GM23338 (cell line): ENCODE measurements around the gene NMBR. TPM values are rescaled to one million over a fixed set of nuclear protein-coding genes. Genes with fewer than 3 reads are reported as not detected.

Experiments
- ATAC-seq: fragments of 200-7000 bp; cut with Tn5 transposase; 3 replicates; pipeline ENCODE4 v1.9.1; 2020
- DNase-seq: peaks from one replicate; pipeline ENCODE4 v3.0.0-alpha.2; 2015; ENCODE audit warnings: low spot score
- H2AFZ ChIP-seq: fragments of 200-600 bp; sonication (generic); 2 replicates; pipeline ENCODE4 v1.8.0; 2016; ENCODE audit warnings: antibody characterized with exemption, mild to moderate bottlenecking, moderate library complexity
- H3F3A ChIP-seq: fragments of 200-600 bp; sonication (generic); replicated peaks from 2 replicates; pipeline ENCODE4 v1.8.0; 2017; ENCODE audit warnings: antibody characterized with exemption, mixed run types, low read depth
- H3K27ac ChIP-seq: fragments of 200-600 bp; sonication (generic); 2 replicates; pipeline ENCODE4 v1.6.1; 2016; ENCODE audit warnings: low read depth
- H3K27me3 ChIP-seq: fragments of 200-600 bp; sonication (generic); 2 replicates; pipeline ENCODE4 v1.8.0; 2016; ENCODE audit warnings: mild to moderate bottlenecking, mixed run types, moderate library complexity; ENCODE audit not compliant: insufficient read depth
- H3K36me3 ChIP-seq: fragments of 200-600 bp; sonication (generic); 2 replicates; pipeline ENCODE4 v1.8.0; 2016; ENCODE audit warnings: mild to moderate bottlenecking; ENCODE audit not compliant: insufficient read depth
- H3K4me1 ChIP-seq: fragments of 200-600 bp; sonication (generic); 2 replicates; pipeline ENCODE4 v1.8.0; 2016; ENCODE audit warnings: mild to moderate bottlenecking, moderate library complexity; ENCODE audit not compliant: insufficient read depth
- H3K4me2 ChIP-seq: fragments of 200-600 bp; sonication (generic); 2 replicates; pipeline ENCODE4 v1.7.1; 2017; ENCODE audit warnings: mixed run types
- H3K4me3 ChIP-seq: fragments of 200-600 bp; sonication (generic); 2 replicates; pipeline ENCODE4 v1.6.1; 2016; ENCODE audit warnings: mixed run types
- H3K79me2 ChIP-seq: fragments of 200-600 bp; sonication (generic); replicated peaks from 2 replicates; pipeline ENCODE4 v1.8.0; 2017; ENCODE audit warnings: mild to moderate bottlenecking; ENCODE audit not compliant: insufficient read depth
- H3K9me2 ChIP-seq: fragments of 200-600 bp; sonication (generic); 2 replicates; pipeline ENCODE4 v1.8.0; 2017; ENCODE audit not compliant: insufficient read depth
- H4K20me1 ChIP-seq: fragments of 200-600 bp; sonication (generic); replicated peaks from 2 replicates; pipeline ENCODE4 v1.8.0; 2017; ENCODE audit warnings: mild to moderate bottlenecking; ENCODE audit not compliant: insufficient read depth
- H3K27ac Mint-ChIP-seq: 2 replicates; pipeline ENCODE4 v1.8.0; 2020; ENCODE audit warnings: inconsistent platforms, mild to moderate bottlenecking, moderate library complexity, mixed read lengths
- H3K27me3 Mint-ChIP-seq: 3 replicates; pipeline ENCODE4 v1.8.0; 2022; ENCODE audit warnings: low read depth, mild to moderate bottlenecking, moderate library complexity, mixed read lengths, inconsistent platforms; ENCODE audit not compliant: insufficient read depth, poor library complexity
- H3K36me3 Mint-ChIP-seq: 3 replicates; pipeline ENCODE4 v1.8.0; 2021; ENCODE audit warnings: low read depth, mild to moderate bottlenecking, inconsistent platforms, moderate library complexity, mixed read lengths
- H3K4me1 Mint-ChIP-seq: 3 replicates; pipeline ENCODE4 v1.8.0; 2020; ENCODE audit warnings: mild to moderate bottlenecking, inconsistent platforms, mixed read lengths
- H3K4me3 Mint-ChIP-seq: 3 replicates; pipeline ENCODE4 v1.8.0; 2021; ENCODE audit warnings: moderate library complexity, mild to moderate bottlenecking, inconsistent platforms, mixed read lengths
- H3K9me3 Mint-ChIP-seq: 3 replicates; pipeline ENCODE4 v1.8.0; 2020; ENCODE audit warnings: moderate library complexity, mild to moderate bottlenecking, inconsistent platforms, mixed read lengths
- CREB1 ChIP-seq: fragments of 250-450 bp; sonication (Bioruptor Pico); IDR thresholded peaks from 2 replicates; pipeline ENCODE4 v1.5.0; 2020; ENCODE audit warnings: low read depth, mild to moderate bottlenecking, moderate library complexity
- CTCF ChIP-seq, 2 experiments: fragments of 200-600 bp in 1 of 2; sonication (generic) in 1 of 2; conservative IDR thresholded peaks; 2 replicates each; pipeline versions ENCODE4 v1.5.1 to v1.6.1; 2016 to 2017; ENCODE audit warnings: antibody characterized with exemption in 2 of 2, low read depth in 2 of 2, mild to moderate bottlenecking in 2 of 2, moderate library complexity in 1 of 2
- ETS1 ChIP-seq: IDR thresholded peaks from 2 replicates; pipeline ENCODE4 v1.6.1; 2016; ENCODE audit warnings: antibody characterized with exemption
- EZH2phosphoT487 ChIP-seq: fragments of 200-600 bp; sonication (generic); IDR thresholded peaks from one replicate; pipeline ENCODE4 v1.8.1; 2018; ENCODE audit warnings: antibody characterized with exemption; ENCODE audit not compliant: unreplicated experiment
- JUNB ChIP-seq: IDR thresholded peaks from one replicate; pipeline ENCODE4 v1.6.1; 2016; ENCODE audit warnings: antibody characterized with exemption; ENCODE audit not compliant: unreplicated experiment
- NANOG ChIP-seq: IDR thresholded peaks from 2 replicates; pipeline ENCODE4 v1.6.1; 2016; ENCODE audit warnings: antibody characterized with exemption, borderline replicate concordance
- POLR2AphosphoS5 ChIP-seq: IDR thresholded peaks from 2 replicates; pipeline ENCODE4 v1.6.1; 2016; ENCODE audit warnings: antibody characterized with exemption, low read depth
- STAT1 ChIP-seq: IDR thresholded peaks from one replicate; pipeline ENCODE4 v1.6.1; 2016; ENCODE audit warnings: antibody characterized with exemption; ENCODE audit not compliant: unreplicated experiment
- ZNF114 ChIP-seq: fragments of 250-450 bp; sonication (Bioruptor Pico); IDR thresholded peaks from 2 replicates; pipeline ENCODE4 v1.5.0; 2020; ENCODE audit warnings: mild to moderate bottlenecking, moderate library complexity
- ZNF331 ChIP-seq: fragments of 250-450 bp; sonication (Bioruptor Pico); IDR thresholded peaks from 2 replicates; pipeline ENCODE4 v1.5.0; 2020; ENCODE audit warnings: low read depth, mild to moderate bottlenecking, moderate library complexity
- ZNF462 ChIP-seq: fragments of 250-450 bp; sonication (Bioruptor Pico); IDR thresholded peaks from 2 replicates; pipeline ENCODE4 v1.5.0; 2020; ENCODE audit warnings: mild to moderate bottlenecking, moderate library complexity
- polyA plus RNA-seq: library from polyadenylated mRNA; unstranded; fragments of >200 nt; fragmentation: Nextera tagmentation; extraction: Ambion mirVana; gene quantifications from 2 replicates; pipeline ENCODE4 v1.2.1, GENCODE V29; 2016
- total RNA-seq: library from RNA; depleted of rRNA; stranded (reverse); fragments of >200 nt; shearing (Covaris generic); gene quantifications from 2 replicates; pipeline ENCODE4 v1.2.3, GENCODE V29; 2014
- TF ChIP-seq, protein P1 (sequence below): IDR thresholded peaks from one replicate; pipeline ENCODE4 v1.6.1; 2018; ENCODE audit warnings: antibody characterized with exemption; ENCODE audit not compliant: unreplicated experiment

The NMBR gene
- total and polyA plus RNA-seq, 2 experiments from 2014 or later = not detected

GRCh38 chr6:142183351-142183750, 36.4 kb upstream of the NMBR start (continued):
- no peak for TF ChIP-seq STAT1

DNA sequence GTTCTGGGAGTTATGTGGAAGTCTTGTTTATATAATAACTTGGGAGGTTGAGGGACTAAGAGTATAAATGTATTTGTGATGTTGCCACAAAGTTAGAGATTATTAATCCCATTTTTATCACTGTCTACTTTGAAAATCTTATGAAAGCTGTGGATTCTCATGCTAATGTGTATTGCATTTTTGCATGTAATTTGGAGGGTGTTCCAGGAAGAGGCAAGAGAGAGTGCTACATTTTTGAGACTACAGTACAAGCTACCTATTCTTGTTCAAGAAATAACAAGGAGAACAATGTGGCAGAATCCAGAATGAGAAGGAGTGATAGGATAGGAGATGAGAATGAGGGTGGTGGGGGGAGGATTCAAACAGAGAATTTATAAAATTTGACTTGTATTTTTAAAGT, 35.1 kb upstream of the NMBR start:
- H3K4me1 Mint-ChIP-seq = no peaks in the 10 kb centered on the region; the same call in 2 of the 3 replicates
- H3K27me3 Mint-ChIP-seq = no peaks in the 10 kb centered on the region
- H4K20me1 ChIP-seq = no peaks in the 10 kb centered on the region; the same call in 1 of the 2 replicates
- no peak overlapping the region for H3K27ac ChIP-seq
- no peaks in the 10 kb centered on the region for H3K79me2 ChIP-seq
- no peaks in the 10 kb centered on the region for H3K9me3 Mint-ChIP-seq
- ATAC-seq (no peak), DNase-seq (no peak)
- H3K27ac Mint-ChIP-seq = no peak overlapping the region; the same call in 1 of the 2 replicates
- H3K36me3 Mint-ChIP-seq = peaks cover 6% of the 10 kb centered on the region; the same call in 1 of the 3 replicates
- no peaks in the 10 kb centered on the region for H3K9me2 ChIP-seq
- TF ChIP-seq ETS1 (no peak), NANOG (no peak), ZNF462 (CRISPR knock-in tag) (no peak), CREB1 (CRISPR knock-in tag) (no peak), POLR2AphosphoS5 (no peak), ZNF331 (CRISPR knock-in tag) (no peak), STAT1 (no peak), EZH2phosphoT487 (no peak), ZNF114 (no peak), CTCF (conservative IDR thresholded peaks at IDR 0.05; ENCODE audit: low read depth in 2 of 2) (no peak), JUNB (no peak)
- TF ChIP-seq, protein P1, sequence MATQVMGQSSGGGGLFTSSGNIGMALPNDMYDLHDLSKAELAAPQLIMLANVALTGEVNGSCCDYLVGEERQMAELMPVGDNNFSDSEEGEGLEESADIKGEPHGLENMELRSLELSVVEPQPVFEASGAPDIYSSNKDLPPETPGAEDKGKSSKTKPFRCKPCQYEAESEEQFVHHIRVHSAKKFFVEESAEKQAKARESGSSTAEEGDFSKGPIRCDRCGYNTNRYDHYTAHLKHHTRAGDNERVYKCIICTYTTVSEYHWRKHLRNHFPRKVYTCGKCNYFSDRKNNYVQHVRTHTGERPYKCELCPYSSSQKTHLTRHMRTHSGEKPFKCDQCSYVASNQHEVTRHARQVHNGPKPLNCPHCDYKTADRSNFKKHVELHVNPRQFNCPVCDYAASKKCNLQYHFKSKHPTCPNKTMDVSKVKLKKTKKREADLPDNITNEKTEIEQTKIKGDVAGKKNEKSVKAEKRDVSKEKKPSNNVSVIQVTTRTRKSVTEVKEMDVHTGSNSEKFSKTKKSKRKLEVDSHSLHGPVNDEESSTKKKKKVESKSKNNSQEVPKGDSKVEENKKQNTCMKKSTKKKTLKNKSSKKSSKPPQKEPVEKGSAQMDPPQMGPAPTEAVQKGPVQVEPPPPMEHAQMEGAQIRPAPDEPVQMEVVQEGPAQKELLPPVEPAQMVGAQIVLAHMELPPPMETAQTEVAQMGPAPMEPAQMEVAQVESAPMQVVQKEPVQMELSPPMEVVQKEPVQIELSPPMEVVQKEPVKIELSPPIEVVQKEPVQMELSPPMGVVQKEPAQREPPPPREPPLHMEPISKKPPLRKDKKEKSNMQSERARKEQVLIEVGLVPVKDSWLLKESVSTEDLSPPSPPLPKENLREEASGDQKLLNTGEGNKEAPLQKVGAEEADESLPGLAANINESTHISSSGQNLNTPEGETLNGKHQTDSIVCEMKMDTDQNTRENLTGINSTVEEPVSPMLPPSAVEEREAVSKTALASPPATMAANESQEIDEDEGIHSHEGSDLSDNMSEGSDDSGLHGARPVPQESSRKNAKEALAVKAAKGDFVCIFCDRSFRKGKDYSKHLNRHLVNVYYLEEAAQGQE = no peak
- H3K4me1 ChIP-seq = no peaks in the 10 kb centered on the region
- H2AFZ ChIP-seq = no peak overlapping the region
- no peak overlapping the region for H3K4me2 ChIP-seq
- H3F3A ChIP-seq = no peaks in the 10 kb centered on the region
- H3K4me3 Mint-ChIP-seq = no peak overlapping the region
- H3K36me3 ChIP-seq = no peaks in the 10 kb centered on the region
- no peak overlapping the region for H3K4me3 ChIP-seq
- H3K27me3 ChIP-seq = no peaks in the 10 kb centered on the region
